ENCODE results near the gene DEDD2.
A peak's percentile ranks its signal among the peaks of the same experiment; 100 is the strongest.

GRCh38 chr19:42232435-42232834 lies 15.0 kb upstream of the DEDD2 start:
- TF ChIP-seq CTCF (IDR thresholded peaks at IDR 0.05; ENCODE audit: extremely low read depth in 1 of 2, insufficient read depth in 1 of 2, low read depth in 1 of 2, low read length in 2 of 2) (no peak), POLR2A (IDR thresholded peaks at IDR 0.05; ENCODE audit: low read depth, low read length) (no peak), EZH2 (IDR thresholded peaks at IDR 0.05; ENCODE audit: borderline replicate concordance, low read depth, low read length, severe bottlenecking) (no peak), POLR2AphosphoS5 (IDR thresholded peaks at IDR 0.05; ENCODE audit: insufficient read depth, low read depth, low read length) (peak; percentile 16), MYC (IDR thresholded peaks at IDR 0.05; ENCODE audit: low read depth, low read length) (no peak), FOS (IDR thresholded peaks at IDR 0.05; ENCODE audit: borderline replicate concordance, insufficient read depth, low read length) (no peak)

All from endothelial cell of umbilical vein (primary cell).